Measurements from ENCODE around the gene RASSF10.

- TF ChIP-seq MAX (IDR thresholded peaks at IDR 0.05) (no peak), EP300 (IDR thresholded peaks at IDR 0.05; ENCODE audit: borderline replicate concordance) (no peak), YY1 (IDR thresholded peaks at IDR 0.05; ENCODE audit: low read depth) (no peak)
Observed at GRCh38 chr11:13031349-13031748, 22.2 kb downstream of the RASSF10 start.
